NCI-H526 (cell line): Measurements from ENCODE around the gene EVC.

Experiments used
- DNase-seq, 2 experiments: peaks; one replicate each; lab custom pipeline; 2025; lab: John Stamatoyannopoulos, UW

EVC gene

DNA sequence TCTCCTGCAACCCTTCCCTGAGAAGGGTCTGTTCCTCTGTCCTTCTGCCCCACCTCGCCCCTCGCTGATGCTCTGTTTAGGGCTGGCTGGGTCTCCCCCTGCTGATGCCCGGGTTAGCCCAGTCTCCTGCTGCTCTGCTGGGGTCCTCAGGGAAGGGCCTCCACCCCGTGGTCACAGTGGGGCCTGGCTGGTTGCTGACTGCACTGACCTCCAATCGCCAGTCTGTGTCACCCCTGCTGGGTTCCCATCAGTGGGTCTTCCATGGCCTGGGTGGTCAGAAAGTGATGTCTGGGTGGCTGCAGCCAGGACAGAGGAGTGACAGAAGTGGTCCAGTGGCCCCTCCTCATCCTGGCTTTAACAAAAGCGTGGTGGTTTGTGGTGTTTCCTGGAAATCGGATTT, 44.7 kb downstream of the EVC start:
- DNase-seq: no peak

DNA sequence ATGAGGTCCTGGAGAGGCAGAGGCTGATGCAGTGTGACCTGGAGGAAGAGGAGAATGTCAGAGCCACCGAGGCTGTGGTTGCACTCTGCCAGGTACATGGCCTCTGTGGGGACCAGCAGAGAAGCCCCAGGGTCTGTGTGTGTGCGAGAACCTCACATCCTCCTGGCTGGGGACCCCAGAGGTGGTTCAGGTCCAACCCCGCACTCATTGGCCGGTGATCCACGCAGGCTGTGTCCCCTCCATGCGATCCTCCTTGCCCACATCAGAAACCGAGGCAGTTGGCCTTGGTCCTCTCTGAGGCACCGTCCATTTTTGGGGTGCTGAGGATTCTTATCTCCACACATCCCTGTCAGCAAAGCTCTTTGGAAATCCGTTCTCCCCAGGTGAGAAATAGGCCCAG, 45.3 kb downstream of the EVC start:
- DNase-seq: no peak

DNA sequence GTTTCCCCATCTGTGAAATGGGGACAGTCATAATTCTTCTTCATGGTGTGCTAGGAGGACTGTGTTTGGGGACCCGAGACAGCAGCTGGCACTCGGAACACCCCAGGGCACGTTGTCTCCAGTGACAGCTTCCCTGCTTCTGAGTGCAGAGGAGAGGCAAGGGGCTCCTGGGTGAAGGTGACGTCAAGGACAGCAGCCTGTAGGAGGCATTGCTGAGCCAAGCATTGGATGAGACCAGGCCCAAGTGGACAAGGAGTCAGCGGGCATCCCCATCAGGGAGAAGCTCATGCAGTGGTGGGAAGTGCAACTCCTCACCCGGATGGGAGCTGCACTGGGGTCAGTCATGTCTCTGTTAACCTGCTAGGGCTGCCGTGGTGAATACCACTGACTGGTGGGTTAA, 46.1 kb downstream of the EVC start:
- DNase-seq: no peak

DNA sequence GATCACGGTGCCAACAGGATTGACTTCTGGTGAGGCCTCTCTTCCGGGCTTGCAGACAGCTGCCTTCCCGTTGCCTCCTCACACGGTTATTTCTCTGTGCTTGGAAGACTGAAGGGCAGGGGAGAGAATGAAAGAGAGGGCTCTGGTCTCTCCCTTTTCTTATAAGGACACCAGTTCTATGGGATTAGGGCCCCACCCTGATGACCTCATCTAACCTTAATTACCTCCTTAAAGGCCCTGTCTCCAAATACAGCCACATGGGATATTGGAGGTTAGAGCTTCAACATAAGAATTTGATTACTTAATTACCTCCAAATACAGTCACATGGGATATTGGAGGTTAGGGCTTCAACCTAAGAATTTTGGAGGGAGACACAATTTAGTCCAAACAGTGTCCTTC, 46.5 kb downstream of the EVC start:
- DNase-seq: no peak

DNA sequence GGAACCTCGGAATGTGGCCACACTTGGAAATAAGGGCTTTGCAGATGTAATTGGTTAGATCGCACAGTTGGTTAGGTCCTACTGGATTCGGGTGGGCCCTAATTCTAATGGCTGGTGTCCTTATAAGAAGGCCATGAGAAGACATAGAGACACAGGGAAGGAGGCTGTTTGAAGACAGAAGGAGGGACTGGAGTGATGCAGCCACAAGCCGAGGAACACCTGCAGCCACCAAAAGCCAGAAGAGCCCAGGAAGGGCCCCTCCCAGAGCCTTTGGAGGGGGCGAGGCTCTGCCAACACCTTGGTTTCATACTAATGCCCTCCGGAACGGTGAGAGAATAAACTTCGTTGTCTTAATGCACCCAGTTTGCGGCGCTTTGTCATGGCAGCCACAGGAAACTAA, 47.0 kb downstream of the EVC start:
- no peak for DNase-seq

DNA sequence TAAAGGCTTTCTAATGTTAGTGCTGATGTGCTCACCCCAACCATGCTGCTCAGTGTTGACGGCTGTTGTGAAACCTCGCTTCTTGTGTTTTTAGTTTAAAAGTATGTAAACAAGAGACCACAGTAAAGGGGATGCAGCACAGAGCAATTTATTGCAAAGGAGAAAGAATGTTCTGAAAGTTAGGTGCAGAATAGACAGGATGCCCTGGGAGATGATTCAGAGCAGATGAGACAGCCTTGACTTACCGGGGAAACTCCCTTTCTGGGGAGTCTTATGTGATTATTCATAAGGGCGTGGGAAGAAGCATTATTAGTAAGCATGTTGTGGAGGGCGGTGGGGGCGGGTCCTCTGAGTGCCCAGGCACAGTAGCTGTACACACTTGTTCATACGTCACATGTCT, 47.7 kb downstream of the EVC start:
- no peak for DNase-seq

DNA sequence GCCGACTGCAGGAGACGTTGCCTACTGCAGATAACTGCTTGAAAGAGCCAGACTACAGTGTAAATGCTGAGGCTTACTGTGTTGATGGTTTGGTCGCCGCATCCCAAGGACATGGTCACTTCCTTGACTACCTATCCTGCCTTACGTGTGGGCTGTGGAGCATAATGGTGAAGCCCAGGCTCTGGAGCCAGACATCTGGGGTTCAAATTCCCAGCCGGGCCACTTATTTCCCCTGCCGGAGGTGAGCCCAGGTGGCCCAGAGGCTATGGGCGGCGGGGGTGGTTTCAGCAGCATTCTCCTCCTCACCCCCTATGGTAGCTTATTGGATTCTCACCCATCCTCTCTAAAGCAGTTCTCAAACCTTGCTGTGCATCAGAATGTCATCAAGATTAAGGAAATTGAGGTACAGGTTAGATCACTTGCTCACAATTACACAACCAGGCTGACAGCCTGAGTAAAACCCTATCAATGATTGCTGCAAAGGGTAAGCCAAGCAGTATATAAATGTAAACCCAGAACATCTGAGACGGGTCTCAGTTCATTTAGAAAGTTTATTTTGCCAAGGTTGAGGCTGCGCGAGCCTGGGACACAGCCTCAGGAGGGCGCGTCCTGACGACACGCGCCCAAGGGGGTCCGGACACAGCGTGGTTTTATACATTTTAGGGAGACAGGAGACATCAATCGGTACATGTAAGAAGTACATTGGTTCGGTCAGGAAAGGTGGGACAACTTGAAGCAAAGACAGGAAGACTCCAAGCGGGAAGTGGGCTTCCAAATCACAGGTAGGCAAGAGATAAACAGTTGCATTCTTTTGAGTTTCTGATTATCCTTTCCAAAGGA, 48.5 kb downstream of the EVC start:
- no peak for DNase-seq

DNA sequence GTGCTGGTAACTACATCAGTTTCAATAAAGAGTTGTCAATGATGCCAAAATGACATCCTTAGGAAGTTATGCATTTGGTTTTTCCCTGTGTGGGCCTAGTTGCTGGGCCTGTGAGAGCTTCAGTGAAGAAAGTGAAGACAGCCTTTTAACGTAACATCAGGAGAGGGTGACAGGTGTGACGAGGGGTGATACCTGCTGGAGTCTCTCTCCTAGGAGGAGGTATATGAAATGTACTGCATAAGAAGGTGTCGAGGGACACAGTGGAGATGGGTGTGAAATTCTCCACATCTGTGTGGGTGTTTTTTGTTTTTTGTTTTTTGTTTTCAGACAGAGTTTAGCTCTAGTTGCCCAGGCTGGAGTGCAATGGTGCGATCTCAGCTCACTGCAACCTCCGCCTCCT, 49.2 kb downstream of the EVC start:
- no peak for DNase-seq

DNA sequence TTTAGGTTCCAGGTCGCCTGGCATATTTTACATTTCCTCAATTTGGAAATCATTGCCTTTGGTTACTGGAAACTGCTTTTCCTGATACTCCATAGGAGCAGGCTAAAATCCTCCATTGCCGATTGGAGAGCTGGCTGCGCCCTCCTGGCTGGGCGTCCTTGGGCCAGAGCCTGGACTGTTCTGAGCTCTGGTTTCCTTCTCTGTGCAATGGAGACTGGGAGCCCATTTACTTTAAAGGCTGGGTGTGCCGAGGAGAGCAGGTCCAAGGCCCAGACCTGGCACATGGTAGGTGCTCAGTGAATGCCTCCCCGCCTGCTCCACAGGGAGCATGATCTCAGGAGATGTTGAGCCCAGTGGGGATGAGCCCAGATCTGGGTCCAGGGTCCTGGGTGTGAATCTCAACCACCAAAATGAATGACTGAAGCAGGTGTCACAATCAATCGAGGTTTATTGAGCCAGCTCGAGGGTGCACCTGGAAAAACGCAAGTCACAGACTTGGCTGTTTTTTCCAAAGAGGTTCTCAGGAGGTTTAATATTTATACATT, 50.0 kb downstream of the EVC start:
- no peak for DNase-seq

DNA sequence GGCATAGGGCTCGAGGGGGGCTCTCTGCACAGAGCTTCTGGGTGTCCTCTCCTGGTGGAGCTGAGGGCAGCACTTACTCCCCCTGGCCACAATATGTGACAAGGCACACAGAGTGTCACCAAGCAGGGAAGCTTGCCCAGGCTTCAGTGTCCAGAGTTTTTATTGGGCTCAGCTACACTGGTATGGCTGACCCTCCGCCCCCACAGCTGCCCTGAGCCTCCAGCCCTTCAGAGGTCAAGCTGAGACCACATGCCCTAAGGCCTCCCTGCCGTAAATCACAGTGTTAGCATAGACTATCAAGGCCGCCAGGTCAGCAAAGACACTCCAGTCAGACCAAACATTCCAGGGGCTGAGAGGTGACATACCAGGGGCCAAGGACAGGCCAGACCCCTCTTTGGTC, 59.0 kb downstream of the EVC start:
- DNase-seq: no peak

DNA sequence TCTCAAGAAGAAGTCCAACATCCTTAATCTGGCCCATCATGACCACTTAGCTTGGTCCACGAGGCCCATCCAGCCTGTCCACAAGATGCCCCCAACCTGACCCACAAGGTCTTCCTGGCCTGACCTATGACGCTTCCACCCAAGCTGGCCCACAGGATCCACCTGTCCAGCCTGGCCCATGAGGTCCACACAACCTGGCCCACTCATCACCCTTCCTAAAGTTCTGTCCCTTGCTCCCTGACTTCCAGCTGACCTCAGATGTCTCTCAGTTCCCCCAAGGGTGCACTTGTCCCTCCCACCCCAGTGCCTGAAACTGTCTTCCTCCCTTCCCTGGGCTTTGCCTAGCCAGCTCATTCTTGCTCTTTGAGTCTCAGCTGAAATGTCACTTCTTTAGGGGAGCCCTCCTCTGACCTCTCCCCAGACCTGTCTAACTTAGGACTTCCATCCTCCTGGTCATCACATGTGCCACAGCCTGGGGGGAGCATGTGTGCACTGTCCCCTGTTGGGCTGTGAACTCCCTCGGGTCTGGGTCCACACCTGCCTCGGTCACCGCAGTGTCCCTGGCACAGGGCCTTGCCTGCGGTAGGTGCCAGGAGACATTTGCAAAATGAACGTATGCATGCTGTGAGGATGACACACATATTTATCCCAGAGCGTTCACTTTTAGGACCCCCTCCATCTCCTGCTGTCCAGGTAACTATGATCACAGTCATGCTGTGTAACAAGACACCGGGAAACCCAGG, 61.7 kb downstream of the EVC start:
- no peak for DNase-seq

DNA sequence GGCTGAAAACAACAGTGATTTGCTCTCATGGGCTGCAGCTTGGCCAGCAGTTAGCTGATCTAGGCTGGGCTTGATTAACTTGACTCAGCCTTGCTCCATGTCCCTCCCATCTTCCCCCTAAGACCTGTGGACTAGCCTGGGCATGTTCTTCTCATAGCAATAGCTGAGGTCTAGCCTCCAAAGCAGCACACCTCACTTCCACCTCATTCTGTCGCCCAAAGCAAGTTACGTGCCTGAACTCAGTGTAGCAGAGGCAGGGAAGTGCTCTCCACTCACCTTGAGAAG, 62.2 kb downstream of the EVC start:
- DNase-seq: no peak

DNA sequence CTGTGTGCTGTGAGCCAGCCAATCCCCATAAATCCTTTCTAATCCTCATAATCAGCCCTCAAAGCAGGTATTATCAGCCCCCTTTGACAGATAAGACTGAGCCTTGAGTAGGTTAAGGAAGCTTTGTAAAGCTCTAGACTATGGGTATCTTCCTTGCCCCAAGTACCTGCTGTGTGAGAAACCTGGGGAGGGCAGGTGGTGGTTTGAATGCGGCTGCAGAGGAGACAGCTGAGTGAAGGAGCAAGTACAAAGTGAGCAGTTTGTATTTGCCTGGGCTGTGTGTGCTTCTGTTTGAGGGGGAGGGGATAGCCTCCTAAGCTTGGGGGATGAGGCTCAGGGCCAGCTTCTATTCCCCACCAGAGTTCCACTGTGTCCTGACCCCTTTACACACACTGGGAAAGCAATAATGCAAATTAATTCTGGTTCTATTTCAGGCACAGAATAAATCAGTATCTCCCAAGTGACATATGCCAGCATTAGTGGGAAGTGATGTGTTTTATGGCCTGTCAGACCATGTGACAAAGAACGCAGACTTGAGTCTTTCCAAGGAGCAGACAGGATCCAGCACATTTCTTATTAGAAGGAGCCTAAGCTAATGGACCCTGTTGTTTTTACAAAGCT, 63.5 kb downstream of the EVC start:
- DNase-seq: no peak

DNA sequence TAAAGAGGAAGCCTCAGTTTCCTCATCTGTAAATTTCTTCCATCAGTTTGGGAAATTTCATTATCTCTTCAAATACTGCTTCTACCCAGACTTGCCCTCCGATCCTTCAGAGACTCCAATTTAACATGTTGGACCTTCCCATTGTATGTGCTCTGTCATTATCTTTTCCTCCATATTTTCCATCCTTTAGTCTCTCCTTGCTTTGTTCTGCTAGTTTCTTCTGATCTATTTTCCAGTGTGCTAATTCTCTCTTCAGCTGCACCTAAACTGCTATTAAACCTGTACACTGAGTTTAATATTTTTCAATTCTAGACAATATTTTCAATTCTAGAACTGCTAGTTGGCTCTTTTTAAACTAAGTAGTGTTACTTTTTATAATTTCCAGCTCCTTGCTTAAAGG, 65.5 kb downstream of the EVC start:
- DNase-seq: no peak

DNA sequence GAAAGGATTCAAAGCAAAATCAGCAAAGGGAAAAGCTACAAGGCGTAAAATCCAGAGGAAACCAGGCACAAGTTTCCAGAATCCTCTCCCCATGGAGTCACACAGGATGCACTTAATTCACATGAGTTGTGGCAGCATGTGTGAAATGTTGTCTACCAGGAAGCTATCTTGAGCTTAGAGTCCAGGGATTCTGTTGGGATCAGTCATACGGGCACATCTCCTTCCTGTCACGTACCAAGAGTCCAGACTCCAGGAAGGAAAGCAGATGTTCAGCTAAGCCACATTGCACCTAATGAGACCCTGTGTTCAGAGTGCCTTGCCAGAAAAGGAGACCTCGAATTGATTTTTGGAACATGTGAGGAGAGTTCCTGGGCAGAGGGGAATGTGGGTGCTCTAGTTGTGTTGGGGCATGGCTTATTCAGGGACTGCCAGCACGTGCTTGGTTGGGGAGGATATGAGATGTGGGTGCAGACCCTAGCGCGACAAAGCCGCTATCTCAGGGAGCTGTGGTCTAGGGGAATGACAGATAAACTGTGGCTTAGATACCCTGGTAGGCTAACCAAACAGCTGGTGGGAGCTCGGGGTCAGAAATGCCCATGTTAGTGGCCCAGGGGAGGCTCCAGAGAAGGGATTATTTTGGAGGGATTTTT, 70.0 kb downstream of the EVC start:
- DNase-seq: no peak

DNA sequence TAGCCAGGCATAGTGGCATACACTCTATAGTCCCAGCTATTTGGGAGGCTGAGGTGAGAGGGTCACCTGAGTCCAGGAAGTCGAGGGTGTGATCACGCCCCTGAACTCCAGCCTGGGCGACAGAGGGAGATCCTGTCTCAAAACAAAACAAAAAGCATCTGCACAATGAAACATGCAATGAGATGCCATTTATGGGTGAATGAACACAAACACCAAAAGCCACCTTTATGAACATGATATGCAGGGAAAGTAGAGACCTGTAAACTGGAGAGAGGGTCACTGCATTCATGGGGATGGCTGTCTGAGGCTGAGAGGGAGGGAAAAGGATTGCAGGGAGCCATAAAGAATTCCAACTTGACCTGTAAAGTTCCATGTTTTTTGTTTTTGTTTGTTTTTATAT, 70.7 kb downstream of the EVC start:
- DNase-seq: no peak

DNA sequence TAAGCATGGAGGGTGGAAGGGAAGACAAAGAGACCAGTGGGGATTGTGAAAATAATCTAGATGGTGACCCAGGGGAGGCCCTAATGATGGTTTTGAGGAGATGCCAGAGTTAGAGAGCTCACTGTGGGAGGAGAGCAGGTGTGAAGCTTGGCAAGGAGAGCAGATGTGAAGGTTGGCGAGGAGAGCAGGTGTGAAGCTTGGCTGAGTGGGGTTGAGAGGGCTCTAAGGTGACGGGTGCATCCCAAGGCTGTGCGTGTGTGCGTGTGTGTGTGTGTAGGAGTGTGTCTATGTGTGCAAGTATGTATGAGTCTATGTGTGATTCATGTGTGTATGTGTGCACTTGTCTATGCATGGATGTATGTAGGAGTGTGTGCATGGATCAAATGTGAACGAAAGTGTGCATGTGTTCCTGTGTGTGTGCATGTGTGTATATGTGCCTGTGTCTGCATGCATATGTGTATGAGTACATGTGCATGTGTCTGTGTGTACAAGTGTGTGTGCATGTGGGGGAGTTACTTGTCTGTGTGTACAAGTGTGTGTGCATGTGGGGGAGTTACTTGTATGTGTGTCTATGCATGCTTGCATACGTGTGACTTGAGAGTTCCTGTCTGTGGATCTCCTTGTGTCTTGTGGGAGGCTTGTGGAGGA, 72.0 kb downstream of the EVC start:
- no peak for DNase-seq

DNA sequence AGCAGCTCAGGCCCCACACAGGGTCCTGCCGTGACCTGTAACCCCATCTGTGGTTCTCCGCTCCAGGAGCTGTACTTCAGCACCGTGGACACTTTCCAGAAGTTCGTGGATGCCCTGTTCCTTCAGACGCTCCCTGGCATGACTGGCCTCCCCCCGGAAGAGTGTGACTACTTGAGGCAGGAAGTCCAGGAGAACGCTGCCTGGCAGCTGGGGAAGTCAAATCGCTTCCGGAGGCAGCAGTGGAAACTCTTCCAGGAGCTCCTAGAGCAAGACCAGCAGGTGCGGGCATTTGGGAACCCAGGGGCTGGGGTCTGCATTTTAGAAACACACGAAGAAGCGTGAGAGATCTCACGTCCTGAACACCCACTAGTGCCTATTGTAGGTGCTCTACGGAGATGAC, 72.5 kb downstream of the EVC start:
- no peak for DNase-seq

DNA sequence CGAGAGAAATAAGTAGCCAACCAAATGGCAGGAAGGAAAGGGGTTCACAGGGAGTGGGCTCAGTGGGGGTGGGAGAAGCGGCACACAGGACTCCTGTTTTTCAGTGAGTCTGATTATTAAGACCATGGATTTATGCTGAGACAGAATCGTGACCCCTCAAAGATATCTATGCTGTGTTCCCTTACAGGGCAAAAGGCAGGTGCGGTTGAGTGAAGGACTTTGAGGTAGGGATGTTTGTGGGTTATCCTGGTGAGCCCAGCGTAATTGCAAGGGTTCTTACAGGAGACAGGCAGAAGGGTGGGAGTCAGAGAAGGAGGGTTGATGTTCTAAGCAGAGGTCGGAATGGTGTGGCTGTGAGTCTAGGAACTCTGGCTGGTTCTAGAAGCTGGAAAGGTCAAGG, 73.0 kb downstream of the EVC start:
- no peak for DNase-seq

DNA sequence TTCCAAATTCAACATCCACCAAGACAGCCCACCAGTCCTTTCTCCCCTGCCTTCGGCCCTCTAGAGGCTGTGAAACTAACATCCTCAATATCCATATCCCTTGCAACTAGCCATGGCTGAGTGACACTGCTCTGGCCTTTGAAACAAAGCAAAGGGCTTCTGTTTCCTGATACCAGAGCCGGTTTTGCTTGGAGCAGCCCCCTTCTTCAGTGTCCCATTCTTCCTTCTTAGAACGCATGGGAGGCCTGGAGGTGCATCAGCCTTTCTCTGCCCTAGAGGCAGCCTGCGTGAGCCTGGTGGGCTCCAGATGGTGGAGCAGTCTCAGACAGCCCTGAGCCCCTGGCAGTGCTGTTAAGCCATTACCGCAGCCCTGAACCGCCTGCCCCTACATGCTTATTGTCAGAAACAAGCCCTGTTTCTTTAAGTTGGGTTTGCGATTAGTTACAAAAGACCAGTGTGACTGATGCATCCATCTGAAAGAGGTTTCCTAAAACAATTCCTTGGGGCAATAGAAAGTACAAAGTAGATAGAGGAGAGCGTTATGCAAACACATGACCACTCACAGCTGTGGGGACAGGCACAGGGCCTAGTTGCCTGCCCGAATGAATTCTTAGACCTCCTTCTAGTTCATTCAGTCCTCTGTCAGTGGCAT, 74.1 kb downstream of the EVC start:
- no peak for DNase-seq

DNA sequence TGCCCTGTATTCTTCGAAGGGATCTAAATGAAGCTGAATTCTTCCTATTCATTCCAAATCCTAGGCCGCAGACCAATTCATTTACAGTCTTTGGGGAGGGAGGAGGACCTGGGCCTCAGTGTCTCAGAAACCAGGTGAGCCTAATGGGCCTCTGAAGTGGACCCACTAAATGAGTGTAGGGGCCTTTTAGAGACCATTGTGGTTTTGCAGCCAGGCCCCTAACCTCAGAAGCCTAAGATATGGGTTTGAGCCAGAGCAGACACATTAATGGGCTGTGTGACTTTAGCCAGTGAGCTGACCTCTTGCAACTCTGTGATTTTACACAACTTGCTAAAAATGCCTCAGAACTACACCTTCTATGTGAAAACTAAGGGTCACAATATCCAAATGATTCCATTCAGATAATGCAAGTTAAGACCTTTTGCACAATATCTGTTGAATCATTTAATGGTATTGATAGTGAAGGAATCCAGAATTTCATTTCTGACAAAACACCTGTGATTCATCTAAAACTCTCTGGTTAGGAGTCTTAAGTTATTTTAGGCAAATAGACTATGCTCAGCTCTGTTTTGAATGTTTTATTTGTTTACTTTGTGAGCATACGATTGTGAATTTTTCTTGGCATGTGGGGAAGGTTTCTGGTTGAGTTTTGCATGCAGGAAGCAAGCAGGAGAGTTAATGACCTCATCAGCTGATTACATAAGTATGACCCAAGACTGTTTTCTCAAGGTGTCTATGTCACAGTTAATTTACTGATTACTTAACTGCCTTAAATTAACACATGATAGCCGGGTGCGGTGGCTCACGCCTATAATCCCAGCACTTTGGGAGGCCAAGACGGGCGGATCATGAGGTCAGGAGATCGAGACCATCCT, 75.0 kb downstream of the EVC start:
- peak; percentile 36 to 51 for DNase-seq
